T follicular helper cell (primary cell): ENCODE measurements around the gene PAK2.
"Not testable (repeated sequence)": the region's sequence is repeated elsewhere in the genome, so short reads cannot be mapped to it uniquely, and the experiment has no call there.

Experiments
- DNase-seq: peaks from one replicate; pipeline ENCODE4 v3.0.0-alpha.2; 2020; ENCODE audit warnings: low read depth

Gene PAK2

GRCh38 chr3:196782511-196782910, 42.9 kb downstream of the PAK2 start:
- no peak for DNase-seq

- DNase-seq, result no peak
These were observed 48.9 kb downstream of the PAK2 start for GRCh38 chr3:196788528-196788927.

GRCh38 chr3:196789885-196790359, 50.3 kb downstream of the PAK2 start:
- no peak for DNase-seq

- no peak for DNase-seq
These were observed 51.0 kb downstream of the PAK2 start for GRCh38 chr3:196790636-196791035.

GRCh38 chr3:196792771-196793170, 53.1 kb downstream of the PAK2 start:
- DNase-seq, result no peak

GRCh38 chr3:196793246-196793645, 53.6 kb downstream of the PAK2 start:
- no peak for DNase-seq

GRCh38 chr3:196794467-196794866, 54.8 kb downstream of the PAK2 start:
- DNase-seq, result no peak

GRCh38 chr3:196796317-196796716, 56.7 kb downstream of the PAK2 start:
- no peak for DNase-seq

GRCh38 chr3:196800742-196801434, 61.2 kb downstream of the PAK2 start:
- no peak for DNase-seq

- no peak for DNase-seq
These were observed 64.3 kb downstream of the PAK2 start for GRCh38 chr3:196803891-196804468.

- no peak for DNase-seq
These were observed 65.1 kb downstream of the PAK2 start for GRCh38 chr3:196804773-196805172.

- no peak for DNase-seq
These were observed 71.4 kb downstream of the PAK2 start for GRCh38 chr3:196810963-196811581.

- DNase-seq, result no peak
These were observed 73.2 kb downstream of the PAK2 start for GRCh38 chr3:196812853-196813252.

GRCh38 chr3:196813903-196814302, 74.2 kb downstream of the PAK2 start:
- DNase-seq, result no peak

- DNase-seq, result no peak
These were observed 82.2 kb downstream of the PAK2 start for GRCh38 chr3:196821806-196822355.

GRCh38 chr3:196829651-196830050, 90.0 kb downstream of the PAK2 start:
- DNase-seq, result not testable (repeated sequence)

- no peak for DNase-seq
These were observed 95.4 kb downstream of the PAK2 start for GRCh38 chr3:196835086-196835485.

GRCh38 chr3:196836626-196837025, 97.0 kb downstream of the PAK2 start:
- DNase-seq, result not testable (repeated sequence)

- peak; percentile 64 for DNase-seq
These were observed 98.3 kb downstream of the PAK2 start for GRCh38 chr3:196837819-196838420.

- not testable (repeated sequence) for DNase-seq
These were observed 99.7 kb downstream of the PAK2 start for GRCh38 chr3:196839351-196839750.

GRCh38 chr3:196842567-196843434, 103.1 kb downstream of the PAK2 start:
- DNase-seq, result no peak
